Activated T-helper 17 cell treated with anti-CD3 and anti-CD28 coated beads, Interleukin-2, amount 50 U/mL, for 72 hours (primary cell): ENCODE data around the gene C2orf68. TPM values are rescaled to one million over a fixed set of nuclear protein-coding genes. Genes with fewer than 3 reads are reported as not detected.
A peak's percentile ranks its signal among the peaks of the same experiment; 100 is the strongest.
"Not testable (repeated sequence)": the region's sequence is repeated elsewhere in the genome, so short reads cannot be mapped to it uniquely, and the experiment has no call there.

Experiments used
- ATAC-seq: fragments of 150-1000 bp; cut with Tn5 transposase; replicated peaks from 2 replicates; pipeline ENCODE4 v1.10.0; 2021; ENCODE audit warnings: mild to moderate bottlenecking, moderate library complexity
- H3K27ac Mint-ChIP-seq: one replicate; pipeline ENCODE4 v1.8.0; 2022; ENCODE audit warnings: mixed read lengths
- H3K27me3 Mint-ChIP-seq: one replicate; pipeline ENCODE4 v1.8.0; 2022; ENCODE audit warnings: mixed read lengths
- H3K36me3 Mint-ChIP-seq: one replicate; pipeline ENCODE4 v1.8.0; 2022; ENCODE audit warnings: low read depth, mild to moderate bottlenecking, mixed read lengths
- H3K4me1 Mint-ChIP-seq: one replicate; pipeline ENCODE4 v1.8.0; 2022; ENCODE audit warnings: mixed read lengths
- H3K4me3 Mint-ChIP-seq: one replicate; pipeline ENCODE4 v1.8.0; 2022; ENCODE audit warnings: mild to moderate bottlenecking, mixed read lengths
- H3K9me3 Mint-ChIP-seq: one replicate; pipeline ENCODE4 v1.8.0; 2022; ENCODE audit warnings: mixed read lengths
- total RNA-seq, 2 donors: library from RNA; stranded (reverse); gene quantifications; one replicate each; pipeline ENCODE4 v1.2.3, GENCODE V29; 2022

Gene C2orf68
- total RNA-seq, 2 donors from 2014 or later: 21.6 to 32.5 TPM

GRCh38 chr2:85613717-85614515 lies 2.0 kb upstream of the C2orf68 start:
- H3K4me1 Mint-ChIP-seq: peaks cover 1% of the 10 kb centered on the region
- no peaks in the 10 kb centered on the region for H3K27me3 Mint-ChIP-seq
- H3K9me3 Mint-ChIP-seq: no peaks in the 10 kb centered on the region
- no peak for ATAC-seq
- H3K36me3 Mint-ChIP-seq: peaks cover 37% of the 10 kb centered on the region
- peak overlapping the region; percentile 98 for H3K4me3 Mint-ChIP-seq
- H3K27ac Mint-ChIP-seq: no peak overlapping the region

DNA sequence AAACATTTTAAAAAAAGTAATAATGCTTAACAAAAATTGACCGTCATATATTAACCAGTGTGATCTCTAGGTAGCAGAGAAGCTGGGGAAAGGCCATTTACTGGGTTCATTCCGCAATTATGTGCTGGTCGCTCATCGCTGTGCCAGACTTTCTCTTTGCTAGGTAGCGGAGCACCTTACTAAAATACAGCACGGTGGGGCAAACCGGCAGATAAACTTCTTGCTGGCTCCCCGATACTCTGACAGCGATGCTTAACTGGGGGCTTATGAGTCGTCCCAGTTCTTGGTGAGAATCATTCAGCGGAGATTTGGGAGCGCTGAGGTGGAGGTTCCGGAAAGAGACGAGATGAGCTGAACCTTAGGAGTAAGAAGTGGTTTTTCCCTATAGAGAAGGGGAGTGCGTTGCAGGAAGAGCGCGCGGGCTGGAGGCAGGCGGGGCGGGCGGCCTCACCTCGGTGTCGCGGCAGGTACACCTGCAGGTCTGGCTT lies 605 bp downstream of the C2orf68 start:
- Mint-ChIP-seq H3K27ac (peak overlapping the region; percentile 98), H3K4me3 (peak overlapping the region; percentile 98), H3K27me3 (no peaks in the 10 kb centered on the region), H3K4me1 (peaks cover 3% of the 10 kb centered on the region), H3K9me3 (no peaks in the 10 kb centered on the region), H3K36me3 (peaks cover 43% of the 10 kb centered on the region)
- ATAC-seq: peak; percentile 23

- H3K27me3 Mint-ChIP-seq: no peaks in the 10 kb centered on the region
- H3K9me3 Mint-ChIP-seq: no peaks in the 10 kb centered on the region
- peaks cover 17% of the 10 kb centered on the region for H3K4me1 Mint-ChIP-seq
- H3K36me3 Mint-ChIP-seq: peaks cover 43% of the 10 kb centered on the region
- no peak overlapping the region for H3K27ac Mint-ChIP-seq
- no peak overlapping the region for H3K4me3 Mint-ChIP-seq
- ATAC-seq: no peak
Measured at GRCh38 chr2:85607268-85608215, 4.3 kb downstream of the C2orf68 start.

DNA sequence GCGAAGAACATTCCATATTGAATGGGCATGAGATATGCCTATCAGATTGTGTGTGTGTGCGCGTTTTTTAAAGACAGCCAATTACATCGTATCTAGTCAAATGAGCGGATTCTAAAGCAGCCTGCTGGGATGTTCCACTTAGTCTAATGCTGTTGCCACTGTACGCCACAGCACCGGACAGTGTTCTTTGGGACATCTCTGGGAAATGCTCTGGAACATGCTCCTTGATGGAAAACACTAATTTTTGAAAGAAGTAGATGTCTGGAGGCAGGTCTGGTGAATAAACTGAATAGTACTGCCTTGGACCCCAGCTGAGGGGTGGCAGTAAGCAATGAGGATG lies 5.8 kb downstream of the C2orf68 start:
- Mint-ChIP-seq H3K9me3 (no peaks in the 10 kb centered on the region), H3K36me3 (peaks cover 43% of the 10 kb centered on the region), H3K27ac (no peak overlapping the region), H3K27me3 (no peaks in the 10 kb centered on the region), H3K4me3 (no peak overlapping the region), H3K4me1 (peaks cover 17% of the 10 kb centered on the region)
- no peak for ATAC-seq

- H3K27me3 Mint-ChIP-seq: no peaks in the 10 kb centered on the region
- H3K36me3 Mint-ChIP-seq: peaks cover 43% of the 10 kb centered on the region
- H3K9me3 Mint-ChIP-seq: no peaks in the 10 kb centered on the region
- no peak overlapping the region for H3K27ac Mint-ChIP-seq
- peaks cover 17% of the 10 kb centered on the region for H3K4me1 Mint-ChIP-seq
- no peak overlapping the region for H3K4me3 Mint-ChIP-seq
- ATAC-seq: no peak
Measured at GRCh38 chr2:85605406-85606115, 6.3 kb downstream of the C2orf68 start.

- Mint-ChIP-seq H3K36me3 (peaks cover 35% of the 10 kb centered on the region), H3K27ac (no peak overlapping the region), H3K4me1 (peaks cover 17% of the 10 kb centered on the region), H3K27me3 (no peaks in the 10 kb centered on the region), H3K9me3 (no peaks in the 10 kb centered on the region), H3K4me3 (no peak overlapping the region)
- ATAC-seq: no peak
Measured at GRCh38 chr2:85604568-85605339, 7.1 kb downstream of the C2orf68 start.

DNA sequence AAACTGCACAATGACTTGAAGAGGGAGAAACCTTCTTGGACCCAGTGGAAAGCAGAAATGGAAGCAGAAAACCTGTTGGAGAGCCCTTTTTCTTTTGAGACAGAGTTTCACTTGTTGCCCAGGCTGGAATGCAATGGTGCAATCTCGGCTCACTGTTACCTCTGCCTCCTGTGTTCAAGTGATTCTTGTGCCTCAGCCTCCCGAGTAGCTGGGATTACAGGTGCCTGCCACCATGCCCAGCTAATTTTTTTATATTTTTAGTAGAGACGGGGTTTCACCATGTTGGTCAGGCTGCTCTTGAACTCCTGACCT lies 7.8 kb downstream of the C2orf68 start:
- ATAC-seq: not testable (repeated sequence)

GRCh38 chr2:85602476-85603234 lies 9.2 kb downstream of the C2orf68 start, which contains the start of gene TMEM150A:
TMEM150A (minus strand) TSS chr2:85602698; CDS start chr2:85601948, 750 bp downstream.
- no peaks in the 10 kb centered on the region for H3K9me3 Mint-ChIP-seq
- peaks cover 18% of the 10 kb centered on the region for H3K4me1 Mint-ChIP-seq
- peak; percentile 89 for ATAC-seq
- H3K36me3 Mint-ChIP-seq: peaks cover 30% of the 10 kb centered on the region
- H3K27ac Mint-ChIP-seq: peak within 1 kb of the TSS; percentile 72
- peak within 1 kb of the TSS; percentile 80 for H3K4me3 Mint-ChIP-seq
- H3K27me3 Mint-ChIP-seq: no peaks in the 10 kb centered on the region

More for the DNA sequence above, 7.8 kb downstream of the C2orf68 start:
- Mint-ChIP-seq H3K4me3 (peak overlapping the region; percentile 80), H3K36me3 (peaks cover 30% of the 10 kb centered on the region), H3K4me1 (peaks cover 18% of the 10 kb centered on the region)
- H3K9me3 Mint-ChIP-seq, H3K27me3 Mint-ChIP-seq, H3K27ac Mint-ChIP-seq: not testable (repeated sequence)

DNA sequence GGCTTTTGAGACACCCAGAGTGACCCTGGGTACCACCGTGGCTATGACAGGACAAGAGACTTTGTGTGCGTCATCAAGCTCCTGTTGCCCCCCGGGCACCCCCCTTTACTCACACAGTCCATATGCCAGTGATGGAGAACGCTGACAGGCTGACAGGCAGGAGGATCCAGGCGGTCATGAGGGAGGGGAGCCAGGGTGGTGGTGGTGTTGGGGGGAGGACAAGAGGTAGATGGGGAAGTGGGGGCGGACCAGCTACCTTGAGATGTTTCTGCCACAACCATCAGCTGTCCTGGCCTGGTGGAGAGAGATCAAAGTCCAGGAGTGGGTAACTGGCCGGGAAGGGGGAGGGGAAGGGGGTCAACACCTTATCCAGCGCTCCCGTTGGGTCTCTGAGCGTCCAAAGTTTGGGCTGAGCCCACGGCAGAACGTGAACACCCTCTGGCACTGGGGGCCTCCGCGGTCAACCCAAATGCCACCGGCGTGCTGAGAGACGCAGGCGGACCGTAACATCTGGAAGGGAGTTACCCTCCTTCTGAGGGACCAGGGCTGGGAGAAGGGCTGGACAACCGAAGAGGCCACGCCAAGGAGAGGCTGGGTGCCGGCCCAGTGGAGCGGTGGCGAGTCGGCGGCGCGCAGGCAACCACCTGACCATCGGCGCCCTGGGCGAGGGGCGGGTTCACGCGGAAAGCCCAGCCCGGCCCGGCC lies 9.9 kb downstream of the C2orf68 start:
- H3K9me3 Mint-ChIP-seq: no peaks in the 10 kb centered on the region
- H3K27me3 Mint-ChIP-seq: no peaks in the 10 kb centered on the region
- ATAC-seq: peak; percentile 25
- H3K36me3 Mint-ChIP-seq: peaks cover 33% of the 10 kb centered on the region
- peak overlapping the region; percentile 78 for H3K4me3 Mint-ChIP-seq
- peaks cover 18% of the 10 kb centered on the region for H3K4me1 Mint-ChIP-seq
- peak overlapping the region; percentile 64 for H3K27ac Mint-ChIP-seq

- H3K36me3 Mint-ChIP-seq: peaks cover 34% of the 10 kb centered on the region
Measured at GRCh38 chr2:85600951-85601770, 10.7 kb downstream of the C2orf68 start.

DNA sequence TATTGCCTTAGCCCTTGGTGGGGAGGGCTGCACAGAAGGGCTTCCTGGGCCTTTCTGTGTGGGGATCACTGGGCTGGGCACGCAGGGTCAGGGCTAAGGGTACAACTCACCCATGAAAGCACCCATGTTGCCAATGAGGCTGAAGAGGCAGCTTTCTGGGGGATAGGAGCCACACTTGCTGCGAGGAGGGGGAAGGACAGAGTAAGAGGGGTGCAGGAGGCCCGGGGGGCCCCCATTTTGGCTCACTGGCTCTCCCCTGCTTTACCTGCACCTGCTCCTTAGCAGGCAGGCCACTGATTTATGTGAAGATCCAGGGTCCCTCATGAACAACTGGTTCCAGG lies 11.7 kb downstream of the C2orf68 start:
- Mint-ChIP-seq H3K4me3 (no peak overlapping the region), H3K27ac (peak overlapping the region; percentile 64), H3K9me3 (no peaks in the 10 kb centered on the region), H3K36me3 (peaks cover 38% of the 10 kb centered on the region), H3K4me1 (peaks cover 20% of the 10 kb centered on the region), H3K27me3 (no peaks in the 10 kb centered on the region)
- no peak for ATAC-seq

More at GRCh38 chr2:85600951-85601770, 10.7 kb downstream of the C2orf68 start:
- H3K4me3 Mint-ChIP-seq: peak overlapping the region; percentile 78
- H3K4me1 Mint-ChIP-seq: peaks cover 18% of the 10 kb centered on the region
- H3K27me3 Mint-ChIP-seq: no peaks in the 10 kb centered on the region
- H3K9me3 Mint-ChIP-seq: no peaks in the 10 kb centered on the region
- H3K27ac Mint-ChIP-seq: peak overlapping the region; percentile 64
- no peak for ATAC-seq
